Measurements from ENCODE around the gene AOPEP.

GRCh38 chr9:95128177-95128524 is 401.7 kb downstream of the AOPEP start:
- TF ChIP-seq CTCF (IDR thresholded peaks at IDR 0.05; ENCODE audit: low read depth, low read length, poor library complexity, severe bottlenecking) = no peak
- TF ChIP-seq EZH2phosphoT487 (IDR thresholded peaks at IDR 0.05; ENCODE audit: borderline replicate concordance, low read length) = no peak

All from DOHH2 (cell line).